PFSK-1 (cell line): ENCODE data around the gene EXD3.

Source experiments
- FOXP2 ChIP-seq: optimal IDR thresholded peaks from 2 replicates; pipeline ENCODE3; 2011; ENCODE audit warnings: borderline replicate concordance, control low read depth, inconsistent platforms; ENCODE audit not compliant: insufficient read depth; ENCODE audit errors: extremely low read length, extremely low read depth
- POLR2AphosphoS5 ChIP-seq: IDR thresholded peaks from 2 replicates; pipeline ENCODE4 v1.6.1; 2012; ENCODE audit warnings: low read depth, mild to moderate bottlenecking, control low read depth, low read length, moderate library complexity
- SIN3A ChIP-seq: IDR thresholded peaks from 2 replicates; pipeline ENCODE4 v1.6.1; 2012; ENCODE audit warnings: mild to moderate bottlenecking, low read length, moderate library complexity, borderline replicate concordance; ENCODE audit not compliant: insufficient read depth
- TAF1 ChIP-seq: IDR thresholded peaks from 2 replicates; pipeline ENCODE4 v1.6.1; 2012; ENCODE audit warnings: low read length, control low read depth, borderline replicate concordance; ENCODE audit not compliant: insufficient read depth
- TF ChIP-seq, protein P1 (sequence below), 2 experiments: IDR thresholded peaks; 2 replicates each; pipeline versions ENCODE4 v1.6.1 to v1.8.0; 2011 to 2012; ENCODE audit warnings: low read depth in 2 of 2, low read length in 2 of 2, control low read depth in 1 of 2, inconsistent platforms in 1 of 2, mild to moderate bottlenecking in 1 of 2, moderate library complexity in 1 of 2; ENCODE audit not compliant: insufficient read depth in 1 of 2

The EXD3 gene

DNA sequence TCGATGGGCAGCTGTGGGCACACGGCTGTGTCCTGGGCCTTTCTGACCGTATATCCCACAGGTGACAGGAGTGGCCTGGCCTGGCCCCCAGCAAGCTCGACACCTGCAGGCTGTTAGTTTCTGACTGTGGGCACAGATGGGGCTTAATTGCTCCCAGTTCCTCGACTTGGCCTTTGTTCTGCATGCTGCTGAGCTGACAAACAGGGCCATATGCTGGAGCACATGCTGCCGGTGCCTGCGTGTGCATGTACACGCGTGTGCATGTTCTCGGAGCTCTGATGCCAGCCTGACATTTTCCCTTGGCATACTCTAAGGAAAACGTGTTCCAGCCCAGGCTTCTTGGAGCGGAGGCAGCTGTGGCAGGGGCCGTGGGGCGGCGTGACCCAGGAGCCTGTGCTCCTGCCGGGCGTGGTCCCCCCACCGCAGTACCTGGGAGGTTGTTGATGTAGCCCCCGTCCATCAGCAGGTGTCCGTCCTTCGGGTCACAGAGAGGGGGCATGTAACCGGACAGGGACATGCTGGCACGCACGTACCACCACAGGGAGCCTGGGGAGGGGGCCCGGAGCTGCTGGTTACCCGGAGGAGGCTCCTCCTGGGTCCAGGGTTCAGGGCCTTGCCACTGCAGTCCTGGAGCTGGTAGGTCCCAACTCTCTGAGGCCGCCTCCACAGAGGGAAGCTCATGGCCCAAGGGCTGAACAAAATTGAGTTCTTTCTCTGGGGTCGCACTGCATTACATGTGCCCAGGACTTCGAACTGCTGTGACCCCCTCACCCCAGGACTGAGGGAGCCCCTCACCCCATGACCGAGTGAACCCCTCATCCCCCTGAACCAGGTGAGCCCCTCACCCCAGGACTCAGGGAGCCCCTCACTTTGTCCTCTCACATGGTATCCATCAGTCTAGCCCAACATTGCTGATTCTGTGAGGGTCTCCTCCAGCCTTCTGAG lies 40.3 kb upstream of the EXD3 start:
- TF ChIP-seq FOXP2 (no peak), SIN3A (no peak), POLR2AphosphoS5 (no peak), TAF1 (no peak)
- TF ChIP-seq, protein P1, sequence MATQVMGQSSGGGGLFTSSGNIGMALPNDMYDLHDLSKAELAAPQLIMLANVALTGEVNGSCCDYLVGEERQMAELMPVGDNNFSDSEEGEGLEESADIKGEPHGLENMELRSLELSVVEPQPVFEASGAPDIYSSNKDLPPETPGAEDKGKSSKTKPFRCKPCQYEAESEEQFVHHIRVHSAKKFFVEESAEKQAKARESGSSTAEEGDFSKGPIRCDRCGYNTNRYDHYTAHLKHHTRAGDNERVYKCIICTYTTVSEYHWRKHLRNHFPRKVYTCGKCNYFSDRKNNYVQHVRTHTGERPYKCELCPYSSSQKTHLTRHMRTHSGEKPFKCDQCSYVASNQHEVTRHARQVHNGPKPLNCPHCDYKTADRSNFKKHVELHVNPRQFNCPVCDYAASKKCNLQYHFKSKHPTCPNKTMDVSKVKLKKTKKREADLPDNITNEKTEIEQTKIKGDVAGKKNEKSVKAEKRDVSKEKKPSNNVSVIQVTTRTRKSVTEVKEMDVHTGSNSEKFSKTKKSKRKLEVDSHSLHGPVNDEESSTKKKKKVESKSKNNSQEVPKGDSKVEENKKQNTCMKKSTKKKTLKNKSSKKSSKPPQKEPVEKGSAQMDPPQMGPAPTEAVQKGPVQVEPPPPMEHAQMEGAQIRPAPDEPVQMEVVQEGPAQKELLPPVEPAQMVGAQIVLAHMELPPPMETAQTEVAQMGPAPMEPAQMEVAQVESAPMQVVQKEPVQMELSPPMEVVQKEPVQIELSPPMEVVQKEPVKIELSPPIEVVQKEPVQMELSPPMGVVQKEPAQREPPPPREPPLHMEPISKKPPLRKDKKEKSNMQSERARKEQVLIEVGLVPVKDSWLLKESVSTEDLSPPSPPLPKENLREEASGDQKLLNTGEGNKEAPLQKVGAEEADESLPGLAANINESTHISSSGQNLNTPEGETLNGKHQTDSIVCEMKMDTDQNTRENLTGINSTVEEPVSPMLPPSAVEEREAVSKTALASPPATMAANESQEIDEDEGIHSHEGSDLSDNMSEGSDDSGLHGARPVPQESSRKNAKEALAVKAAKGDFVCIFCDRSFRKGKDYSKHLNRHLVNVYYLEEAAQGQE (IDR thresholded peaks at IDR 0.05; ENCODE audit: insufficient read depth in 1 of 2, low read depth in 2 of 2, low read length in 2 of 2): no peak

DNA sequence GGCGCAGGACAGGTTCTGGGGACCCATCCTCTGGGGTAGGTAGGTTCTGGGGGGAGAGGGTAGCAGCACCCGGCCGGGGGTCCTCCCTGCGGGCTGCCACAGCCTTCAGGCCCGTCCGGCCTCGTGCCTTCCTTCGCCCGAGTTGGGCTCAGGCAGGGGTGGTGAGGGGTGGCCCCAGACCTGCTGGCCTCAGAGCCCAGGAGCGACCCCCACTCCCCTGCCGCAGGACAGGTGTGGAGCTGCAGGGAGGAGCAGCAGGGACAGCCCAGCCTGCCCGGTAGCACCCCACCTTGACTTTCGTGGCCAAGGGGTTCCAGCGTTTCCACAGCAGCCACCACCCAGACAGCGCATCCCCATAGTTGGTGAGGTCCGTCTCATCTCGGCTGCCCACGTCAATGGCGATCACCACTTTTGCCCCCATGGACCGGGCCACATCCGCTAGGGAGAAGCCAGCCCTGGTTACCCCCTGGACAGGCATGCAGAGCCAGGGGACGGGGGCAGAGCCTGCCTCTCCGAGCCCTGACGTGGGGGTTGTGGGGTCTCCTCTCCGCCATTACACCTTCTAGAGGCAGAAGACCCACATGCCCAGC lies 39.5 kb upstream of the EXD3 start:
- TF ChIP-seq TAF1 (no peak), POLR2AphosphoS5 (no peak), FOXP2 (no peak), SIN3A (no peak)
- TF ChIP-seq, protein P1 (IDR thresholded peaks at IDR 0.05; ENCODE audit: insufficient read depth in 1 of 2, low read depth in 2 of 2, low read length in 2 of 2): no peak

DNA sequence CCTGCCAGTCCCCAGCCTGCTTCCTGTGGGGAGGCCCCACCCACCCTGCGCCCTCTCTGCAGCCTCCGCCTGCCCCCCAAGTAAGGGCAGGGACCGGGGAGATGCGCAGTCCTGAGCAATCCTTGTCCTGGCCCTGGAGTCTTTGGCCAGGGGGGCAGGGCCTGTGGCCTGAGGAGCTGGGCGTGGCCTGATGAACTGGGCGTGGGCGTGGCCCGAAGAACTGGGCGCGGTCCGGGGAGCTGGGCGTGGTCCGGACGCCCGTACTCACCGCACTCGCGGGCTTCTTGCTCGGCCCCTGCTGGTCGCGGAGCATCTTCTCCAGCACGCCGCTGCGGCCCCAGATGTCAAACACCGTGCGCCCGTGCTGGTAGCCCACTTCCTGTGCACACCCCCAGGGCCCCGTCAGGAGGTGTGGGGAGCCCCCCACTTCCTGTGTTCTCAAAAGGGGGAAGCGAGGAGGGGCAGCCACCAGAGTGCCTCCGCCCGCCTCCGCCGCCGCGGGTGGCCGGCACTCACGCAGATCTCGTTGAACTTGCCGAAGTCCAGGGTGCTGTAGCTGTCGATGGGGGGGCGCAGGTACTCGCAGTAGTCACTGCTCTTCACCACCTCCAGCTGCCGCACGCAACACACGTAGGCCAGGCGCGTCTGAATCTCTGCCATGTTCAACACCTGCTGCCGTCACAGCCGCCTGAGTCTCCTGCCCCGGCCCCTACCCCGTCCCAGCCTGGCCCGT lies 38.9 kb upstream of the EXD3 start:
- no peak for TF ChIP-seq POLR2AphosphoS5
- TF ChIP-seq TAF1: no peak
- TF ChIP-seq, protein P1 (IDR thresholded peaks at IDR 0.05; ENCODE audit: insufficient read depth in 1 of 2, low read depth in 2 of 2, low read length in 2 of 2): no peak
- TF ChIP-seq FOXP2: no peak
- TF ChIP-seq SIN3A: no peak

DNA sequence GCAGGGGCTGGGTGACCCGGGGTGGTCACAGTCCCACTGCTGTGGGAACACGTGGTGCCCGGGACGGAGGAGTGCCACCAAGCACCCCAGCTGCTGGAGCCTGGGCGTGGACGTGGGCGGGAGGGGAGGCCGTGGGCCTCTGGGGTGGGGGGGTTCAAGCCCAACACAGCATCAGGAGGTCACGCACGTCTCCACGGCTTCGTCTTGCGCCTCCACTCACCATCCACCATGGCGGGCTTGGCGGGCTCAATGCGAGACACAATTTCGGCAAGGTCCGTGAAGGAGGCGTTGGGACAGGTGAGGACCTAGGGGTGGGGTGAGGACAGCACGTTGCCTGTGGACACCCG lies 38.3 kb upstream of the EXD3 start:
- TF ChIP-seq, protein P1 (IDR thresholded peaks at IDR 0.05; ENCODE audit: insufficient read depth in 1 of 2, low read depth in 2 of 2, low read length in 2 of 2): no peak
- TF ChIP-seq TAF1: no peak
